Skin of body (tissue), 2 donors: Measurements from ENCODE around the gene PITPNC1. TPM values are rescaled to one million over a fixed set of nuclear protein-coding genes. Genes with fewer than 3 reads are reported as not detected.
"Not testable (repeated sequence)": the region's sequence is repeated elsewhere in the genome, so short reads cannot be mapped to it uniquely, and the experiment has no call there.

ENCODE experiments used
- DNase-seq: peaks from one replicate; lab custom pipeline; 2025; lab: John Stamatoyannopoulos, UW
- total RNA-seq: library from RNA; depleted of rRNA; stranded (reverse); fragments of >200 nt; gene quantifications from one replicate; pipeline ENCODE4 v1.2.3, GENCODE V29; 2014

PITPNC1 gene
- total RNA-seq, 1 donor from 2014 or later: 9.3 TPM

DNA sequence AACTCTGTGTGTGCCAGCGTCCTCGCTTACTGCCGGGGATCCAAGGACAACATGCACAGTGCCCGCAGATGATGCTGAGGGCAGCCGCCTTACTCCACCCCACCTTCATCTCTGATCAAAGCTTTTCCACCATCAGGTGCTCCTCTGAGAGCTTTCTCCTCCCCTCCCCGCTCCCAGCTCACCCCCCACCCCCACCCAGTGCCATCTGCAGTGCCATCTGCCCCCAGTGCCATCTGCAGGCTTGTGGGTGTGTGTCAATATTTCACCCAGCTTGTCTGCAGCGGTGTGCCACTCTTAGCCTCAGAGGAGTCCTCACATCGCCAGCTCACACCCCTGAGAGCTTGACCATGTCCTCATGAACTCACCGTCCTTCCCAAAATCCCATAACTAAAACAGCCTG lies 242.5 kb downstream of the PITPNC1 start:
- DNase-seq: no peak

DNA sequence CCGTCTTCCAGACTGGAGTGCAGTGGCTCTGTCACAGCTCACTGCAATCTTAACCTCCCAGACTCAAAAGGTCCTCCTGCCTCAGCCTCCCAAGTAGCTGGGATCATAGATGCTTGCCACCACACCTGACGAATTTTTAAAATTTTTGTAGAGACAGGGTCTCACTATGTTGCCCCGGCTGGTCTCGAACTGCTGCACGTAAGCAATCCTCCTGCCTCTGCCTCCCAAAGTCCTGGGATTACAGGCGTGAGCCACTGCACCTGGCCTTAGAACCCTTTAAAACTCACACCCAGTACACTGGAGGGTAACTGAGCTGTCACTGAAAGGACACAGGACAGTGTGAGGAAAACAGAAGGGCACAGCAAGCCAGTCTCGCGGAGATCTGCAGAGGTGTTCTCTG lies 243.0 kb downstream of the PITPNC1 start:
- DNase-seq: no peak

DNA sequence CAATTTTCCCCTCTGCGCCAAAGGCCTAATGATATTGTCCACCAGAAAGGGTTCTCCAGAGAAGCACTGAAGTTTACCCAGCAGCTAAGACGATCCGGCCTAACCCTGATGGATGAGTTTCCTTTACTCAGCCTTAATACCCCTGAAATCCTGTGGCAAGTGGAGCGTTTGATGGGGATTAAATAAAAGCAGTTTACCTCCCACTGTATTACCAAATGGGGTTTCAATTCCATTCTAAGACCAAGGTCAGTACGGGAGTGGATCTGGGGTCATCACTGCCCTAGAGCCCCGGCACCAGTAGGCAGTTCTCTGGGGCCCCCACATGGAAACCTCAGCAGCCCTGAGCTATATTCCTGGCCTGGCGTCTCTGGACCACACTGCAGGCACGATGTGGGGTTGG lies 243.6 kb downstream of the PITPNC1 start:
- no peak for DNase-seq

DNA sequence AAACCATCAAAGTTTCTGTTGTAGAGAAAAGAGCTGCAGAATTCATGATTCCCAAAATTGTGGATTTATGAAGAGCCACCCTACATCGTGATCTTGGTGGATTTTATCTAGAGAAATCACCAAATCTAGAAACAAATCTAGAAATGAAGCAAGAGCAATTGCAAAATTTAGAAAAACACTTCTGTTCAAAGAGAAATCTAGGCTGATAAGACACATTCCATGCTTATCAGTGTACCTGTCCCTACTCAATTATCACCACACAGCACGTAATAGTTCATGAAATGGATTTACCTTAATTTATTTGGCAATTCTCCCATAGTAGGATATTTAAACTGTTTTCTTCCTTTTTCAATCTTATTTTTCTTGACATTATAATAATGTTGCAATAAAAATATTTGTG lies 246.7 kb downstream of the PITPNC1 start:
- DNase-seq: no peak

DNA sequence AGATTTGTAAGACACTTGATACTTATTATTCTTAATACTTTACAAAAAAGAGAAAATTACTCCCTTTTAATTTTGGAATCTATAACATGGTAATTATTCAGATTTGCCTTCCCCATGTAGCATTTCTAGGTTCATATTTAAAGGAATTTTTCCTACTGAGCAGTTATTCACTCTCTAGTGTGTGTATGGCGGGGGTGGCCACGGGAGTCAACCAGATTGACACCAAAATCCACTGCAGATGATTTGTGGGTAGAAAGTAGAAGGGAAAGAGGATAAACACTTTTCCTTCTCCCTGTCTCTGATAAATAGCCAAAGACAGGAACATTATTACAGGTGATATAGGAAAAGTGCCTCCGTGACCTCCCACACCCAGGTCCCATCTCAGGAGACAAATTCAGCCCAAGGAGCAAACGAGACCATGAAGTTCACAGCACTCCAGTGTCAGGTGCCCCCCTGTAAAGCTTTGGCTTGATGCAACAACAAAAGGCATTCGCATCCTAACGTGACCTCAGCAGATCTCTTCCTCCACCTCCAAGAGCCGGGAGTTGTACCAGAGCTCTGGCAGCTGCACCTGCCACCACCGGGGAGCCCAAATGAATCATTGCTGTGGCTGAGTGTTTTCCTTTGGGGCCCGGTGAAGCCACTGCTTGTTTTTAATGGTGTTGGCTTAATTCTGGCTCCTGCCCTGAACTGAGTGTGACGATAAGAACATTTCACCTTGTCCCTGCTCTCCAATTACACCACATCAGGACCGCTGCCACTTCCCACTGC lies 248.0 kb downstream of the PITPNC1 start:
- no peak for DNase-seq

DNA sequence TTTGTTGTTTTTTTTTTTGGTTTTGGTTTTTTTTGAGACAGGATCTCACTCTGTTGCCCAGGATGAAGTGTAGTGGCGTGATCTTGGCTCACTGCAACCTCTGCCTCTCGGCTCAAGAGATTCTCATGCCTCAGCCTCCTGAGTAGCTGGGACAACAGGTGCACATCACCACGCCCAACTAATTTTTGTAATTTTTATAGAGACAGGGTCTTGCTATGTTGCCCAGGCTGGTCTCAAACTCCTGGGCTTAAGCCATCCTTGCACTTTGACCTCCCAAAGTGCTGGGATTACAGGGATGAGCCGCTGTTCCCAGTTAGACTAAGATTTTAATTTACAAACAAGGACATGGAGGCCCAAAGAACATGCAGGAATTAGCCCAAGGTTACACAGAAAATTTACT lies 248.9 kb downstream of the PITPNC1 start:
- no peak for DNase-seq

DNA sequence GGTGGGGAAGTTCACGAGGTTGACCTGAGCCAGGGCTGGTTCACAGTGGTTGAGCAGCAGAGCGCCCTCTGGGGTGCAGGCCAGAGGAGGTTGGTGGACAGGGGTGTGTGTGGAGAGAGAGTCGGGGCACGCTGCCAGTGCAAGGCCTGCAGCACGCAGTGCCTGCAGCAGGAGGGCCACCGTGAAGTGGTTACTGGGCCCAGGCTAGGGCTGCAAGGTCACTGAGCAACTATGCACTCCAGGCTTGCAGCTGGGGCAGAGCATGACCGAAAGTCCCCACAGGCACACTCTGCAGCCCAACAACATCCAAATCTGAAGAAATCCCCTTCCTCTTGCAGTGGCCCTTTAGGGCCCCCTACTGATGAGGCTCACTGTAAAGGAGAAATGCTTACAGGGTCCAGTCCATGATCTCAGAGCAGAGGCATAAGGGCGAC lies 251.5 kb downstream of the PITPNC1 start:
- DNase-seq: no peak

DNA sequence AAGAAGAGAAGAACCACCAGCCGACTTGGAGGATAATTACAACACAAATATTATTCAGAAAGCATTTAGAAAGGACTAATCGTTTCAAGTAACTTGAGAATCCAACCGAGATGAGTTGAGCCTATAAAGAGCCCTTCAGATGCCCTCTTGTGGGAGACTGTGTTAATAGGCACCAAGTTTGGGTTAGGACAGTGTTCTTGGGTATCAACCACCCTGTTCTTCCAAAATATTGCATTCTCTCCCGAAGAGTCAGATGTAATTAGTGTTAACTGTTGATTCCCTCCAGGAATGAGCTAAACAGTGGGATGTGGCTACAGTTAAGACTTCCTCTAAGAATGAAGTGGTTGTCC lies 252.9 kb downstream of the PITPNC1 start:
- peak; percentile 35 for DNase-seq

DNA sequence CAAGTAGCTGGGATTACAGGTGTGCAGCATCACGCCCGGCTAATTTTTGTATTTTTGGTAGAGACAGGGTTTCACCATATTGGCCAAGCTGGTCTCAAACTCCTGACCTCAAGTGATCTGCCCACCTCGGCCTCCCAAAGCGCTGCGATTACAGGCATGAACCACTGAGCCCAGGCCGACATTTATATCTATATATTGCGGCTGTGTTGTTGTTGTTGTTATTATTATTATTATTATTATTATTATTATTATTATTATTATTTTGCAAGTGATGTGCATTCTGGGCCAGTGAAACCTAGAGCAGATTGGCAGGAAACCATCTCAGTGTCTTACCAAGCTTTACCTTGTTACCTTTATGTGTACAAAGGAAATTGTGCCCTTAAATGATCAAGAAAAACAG lies 253.8 kb downstream of the PITPNC1 start:
- not testable (repeated sequence) for DNase-seq

DNA sequence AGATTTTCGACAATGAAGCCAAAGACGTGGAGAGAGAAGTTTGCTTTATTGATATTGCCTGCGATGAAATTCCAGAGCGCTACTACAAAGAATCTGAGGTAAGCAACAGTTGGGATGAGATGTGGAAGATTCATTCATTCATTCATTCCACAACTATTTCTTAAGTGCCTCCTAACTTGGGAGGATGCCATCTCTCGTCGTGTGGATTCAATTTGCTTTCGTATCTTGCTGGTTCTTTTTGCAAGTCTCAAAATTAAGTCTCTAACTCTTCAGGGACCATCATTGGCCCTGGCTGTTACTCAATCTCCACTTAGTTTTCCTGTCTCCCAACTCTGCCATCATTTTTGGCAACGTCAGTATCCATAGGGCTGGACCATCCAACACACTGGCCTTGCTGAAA lies 255.1 kb downstream of the PITPNC1 start:
- no peak for DNase-seq

DNA sequence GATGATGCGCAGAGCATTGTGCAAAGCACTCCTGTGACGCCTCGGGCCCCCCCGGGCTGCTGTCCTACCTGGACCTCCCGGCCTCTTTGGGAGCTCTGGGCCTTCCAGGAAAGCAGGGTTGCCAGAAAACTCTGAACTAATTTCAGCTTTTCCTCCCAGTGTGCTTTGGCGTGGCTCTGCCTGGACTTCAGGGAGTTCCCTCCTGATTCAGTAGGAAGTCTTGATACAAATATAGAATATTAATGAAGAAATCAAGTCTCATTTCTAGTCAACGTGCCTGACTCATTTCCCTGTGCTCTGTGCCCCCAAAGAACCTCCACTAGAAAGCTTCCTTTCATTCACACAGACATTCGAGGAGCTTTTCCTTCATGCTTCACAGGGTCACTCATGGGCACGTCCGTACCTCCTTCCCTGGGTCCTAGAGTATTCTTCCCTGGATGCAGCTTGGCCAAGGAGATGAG lies 256.7 kb downstream of the PITPNC1 start:
- DNase-seq: peak; percentile 9

DNA sequence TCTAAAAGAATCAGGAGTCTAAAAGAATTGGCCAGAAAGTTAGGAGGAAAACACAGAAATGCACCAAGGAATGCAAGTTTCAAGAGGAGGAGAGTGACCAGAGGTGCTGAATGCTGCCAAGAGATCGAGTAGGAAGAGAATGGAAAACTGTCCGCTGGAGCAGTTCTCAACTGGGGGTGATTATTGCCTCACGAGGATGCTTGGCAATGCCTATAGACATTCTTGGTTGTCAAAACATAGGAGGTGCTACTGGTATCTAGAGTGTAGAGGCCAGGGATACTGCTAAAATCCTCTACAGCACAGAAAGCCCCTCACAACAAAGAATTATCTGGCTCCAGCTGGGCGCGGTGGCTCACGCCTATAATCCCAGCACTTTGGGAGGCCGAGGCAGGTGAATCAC lies 258.6 kb downstream of the PITPNC1 start:
- DNase-seq: no peak

DNA sequence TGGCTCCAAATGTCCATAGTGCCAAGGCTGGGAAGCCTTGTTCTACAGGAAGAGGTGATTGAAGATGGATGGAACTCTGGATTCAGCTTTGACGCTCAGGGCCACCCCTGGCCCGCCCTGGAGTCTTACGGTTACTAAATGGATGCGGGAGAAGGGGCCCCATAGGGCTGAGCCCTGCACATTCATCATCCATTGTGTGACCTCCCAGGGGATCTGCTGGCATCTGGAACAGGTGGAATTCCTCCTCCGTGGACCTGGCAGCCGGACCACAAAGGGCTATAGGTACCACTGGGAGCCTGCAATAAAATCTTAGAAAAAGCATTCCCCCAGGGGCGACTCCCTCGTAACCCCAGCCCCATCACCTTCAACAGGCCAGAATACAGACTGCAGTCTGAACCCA lies 259.2 kb downstream of the PITPNC1 start:
- no peak for DNase-seq

DNA sequence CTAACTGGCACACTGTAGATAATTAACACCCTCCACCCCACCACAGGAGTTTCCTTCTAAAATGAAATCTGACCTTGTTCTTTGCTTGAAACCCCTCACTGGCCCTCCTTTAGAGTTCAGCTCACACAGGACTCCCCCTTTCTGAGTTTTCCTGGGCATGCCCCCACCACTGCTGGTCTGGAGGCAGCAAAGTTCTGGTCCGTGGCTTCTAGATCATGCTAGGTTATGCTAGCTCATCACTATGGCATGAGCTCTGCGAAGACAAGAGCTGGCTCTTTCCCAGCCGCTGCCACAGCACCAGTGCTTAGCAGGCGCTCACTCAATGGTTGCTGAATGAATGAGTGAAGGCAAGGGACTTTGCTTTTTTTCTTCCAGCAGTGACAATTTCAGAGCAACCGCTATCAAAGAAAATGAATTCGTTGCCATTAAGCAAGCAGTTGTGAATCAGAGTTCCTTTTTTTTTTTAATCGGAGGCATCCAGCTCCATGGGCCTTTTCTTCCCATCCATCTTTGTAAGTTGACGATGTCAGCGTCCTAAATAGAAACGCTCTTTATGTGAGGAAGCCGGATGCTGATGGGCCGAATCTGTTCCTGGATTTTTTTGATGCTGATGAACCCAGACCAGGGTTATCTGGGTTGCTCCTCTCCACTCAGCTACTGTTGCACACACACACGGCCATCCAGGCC lies 259.9 kb downstream of the PITPNC1 start:
- DNase-seq: no peak

DNA sequence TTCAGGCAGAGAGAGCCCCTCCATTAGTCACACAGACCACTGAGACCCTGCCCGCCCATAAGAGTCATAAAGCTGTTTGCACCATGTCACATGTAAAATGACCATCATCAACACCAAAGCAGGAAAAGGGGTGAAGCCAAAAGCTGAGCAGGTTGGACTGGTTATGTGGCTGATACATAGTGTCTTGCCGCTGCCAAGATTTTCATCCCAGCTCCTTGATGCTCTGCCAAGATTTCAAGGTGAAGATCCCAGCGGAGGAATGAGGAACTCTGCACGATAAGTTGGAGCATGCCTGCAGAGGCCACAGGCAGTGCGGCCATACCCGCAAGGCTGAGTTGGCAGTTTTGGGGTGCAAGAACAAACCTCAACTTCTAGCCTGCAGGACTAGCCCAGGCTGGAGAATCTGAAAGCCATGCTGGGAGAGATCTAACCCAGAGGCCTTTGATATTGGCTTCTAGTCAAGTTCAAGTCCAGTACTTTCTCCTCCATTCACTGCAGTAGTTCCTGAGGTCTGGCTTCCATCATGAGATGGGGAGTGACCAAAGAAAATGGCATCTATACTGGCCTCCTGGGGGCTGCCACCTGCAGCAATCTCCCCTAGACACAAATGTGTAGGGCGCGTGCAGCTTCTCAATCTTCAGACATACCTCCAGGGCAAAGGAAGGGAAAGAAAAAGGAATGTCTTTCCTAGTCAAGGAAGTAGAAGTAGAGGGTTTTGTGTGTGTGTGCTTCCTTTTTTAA lies 261.0 kb downstream of the PITPNC1 start:
- DNase-seq: no peak

DNA sequence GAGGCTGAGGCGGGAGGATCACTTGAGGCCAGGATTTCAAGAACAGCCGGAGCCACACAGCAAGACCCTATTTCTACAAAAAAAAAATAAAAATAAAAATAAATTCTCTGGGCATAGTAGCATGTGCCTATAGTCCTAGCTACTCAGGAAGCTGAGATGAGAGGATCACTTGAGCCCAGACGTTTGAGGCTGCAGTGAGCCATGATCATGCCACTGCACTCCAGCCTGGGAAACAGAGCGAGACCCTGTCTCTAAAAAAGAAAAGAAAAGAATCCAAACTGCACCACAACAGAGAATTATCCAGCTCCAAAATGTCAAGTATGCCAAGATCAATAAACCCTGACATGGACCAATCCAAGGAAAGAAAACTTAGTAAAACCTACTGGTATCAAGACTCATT lies 261.8 kb downstream of the PITPNC1 start:
- no peak for DNase-seq

DNA sequence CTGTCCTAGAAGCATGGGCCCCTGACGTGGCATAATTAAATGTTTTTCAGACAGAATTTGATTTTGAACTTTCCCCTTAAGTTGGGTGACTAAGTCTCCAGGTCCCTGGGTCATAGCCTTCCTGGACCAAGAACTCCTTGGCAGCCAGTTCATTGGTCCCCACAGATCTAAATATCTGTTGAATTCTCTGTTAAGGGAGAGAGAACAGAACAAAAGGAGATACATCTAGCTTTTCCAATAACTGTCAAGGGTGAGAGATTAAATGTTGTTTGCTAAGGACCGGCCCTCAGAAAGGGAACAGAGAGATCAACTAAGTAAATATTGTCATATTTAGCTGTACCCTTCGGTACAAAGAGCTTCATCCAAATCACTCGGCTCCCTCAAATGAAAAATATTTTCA lies 262.5 kb downstream of the PITPNC1 start:
- no peak for DNase-seq

DNA sequence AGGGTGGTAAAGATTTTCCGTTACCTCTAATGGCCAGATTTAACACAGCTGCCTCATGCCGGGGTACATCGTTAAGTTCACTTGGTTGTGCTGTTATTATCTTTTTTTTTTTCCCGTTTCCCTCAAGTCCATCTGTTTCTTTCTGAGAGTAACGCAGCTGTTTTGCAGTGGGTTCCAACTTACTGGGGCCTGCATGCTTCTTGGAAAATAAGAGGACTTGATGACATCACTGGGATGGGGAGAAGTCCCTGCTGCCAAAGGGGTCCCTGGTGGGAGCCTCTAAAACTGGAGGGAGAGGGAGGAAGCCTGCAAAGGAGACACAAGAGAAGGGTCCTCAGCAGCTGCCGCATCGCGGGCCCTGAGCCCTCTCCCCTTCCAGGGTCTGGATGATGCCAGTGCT lies 262.9 kb downstream of the PITPNC1 start:
- peak; percentile 16 for DNase-seq

DNA sequence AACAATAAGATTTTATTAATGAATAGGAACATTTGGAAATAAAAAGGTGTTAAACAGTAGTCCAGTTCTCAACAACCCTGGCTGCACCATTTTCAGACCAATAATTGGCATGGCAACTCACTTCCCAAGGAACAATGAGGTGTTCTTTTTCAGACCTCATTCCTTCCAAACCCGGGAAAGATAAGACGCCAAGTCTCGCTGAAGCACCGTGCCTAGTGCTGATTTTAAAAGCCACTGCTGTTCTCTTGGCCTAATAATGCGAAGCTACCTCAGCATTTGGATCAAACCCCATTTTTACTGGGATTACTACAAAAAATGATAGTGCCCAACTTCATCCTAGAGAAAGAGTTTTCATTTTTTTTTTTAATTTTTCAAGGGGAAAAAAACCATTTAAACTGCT lies 265.4 kb downstream of the PITPNC1 start:
- no peak for DNase-seq

DNA sequence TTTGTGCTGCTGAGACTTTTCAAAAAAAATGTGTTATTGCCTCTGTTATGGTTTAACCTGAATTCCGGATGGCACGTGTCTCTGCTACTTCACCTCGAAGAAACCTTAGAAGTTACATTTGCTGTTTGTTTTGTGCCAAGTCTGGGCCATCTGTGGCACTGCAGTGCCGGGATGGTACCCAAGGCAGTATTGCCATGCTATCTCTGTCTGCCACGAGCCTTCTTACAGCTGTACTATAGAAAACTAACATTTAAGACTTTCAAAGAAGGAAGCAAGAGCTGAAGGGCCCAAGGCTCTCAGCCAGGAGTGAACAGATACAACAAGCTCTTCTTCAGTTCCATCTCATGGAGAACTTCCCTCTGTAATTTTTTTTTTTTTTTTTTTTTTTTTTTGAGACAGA lies 267.0 kb downstream of the PITPNC1 start:
- no peak for DNase-seq

DNA sequence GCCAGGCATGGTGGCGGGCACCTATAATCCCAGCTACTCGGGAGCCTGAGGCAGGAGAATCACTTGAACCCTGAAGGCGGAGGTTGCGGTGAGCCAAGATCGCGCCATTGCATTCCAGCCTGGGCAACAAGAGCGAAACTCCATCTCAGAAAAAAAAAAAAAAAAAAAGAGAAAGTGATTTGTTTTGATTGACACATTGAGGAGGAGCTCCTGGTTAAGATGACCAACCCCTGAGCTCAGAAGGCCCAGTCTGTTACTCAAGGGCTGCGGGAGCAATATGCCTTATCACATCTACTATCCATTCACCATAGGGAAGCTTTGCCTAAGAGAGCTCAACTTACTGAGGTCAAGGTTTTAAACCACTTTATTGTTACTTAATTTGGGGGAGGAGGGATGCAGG lies 268.1 kb downstream of the PITPNC1 start:
- not testable (repeated sequence) for DNase-seq

DNA sequence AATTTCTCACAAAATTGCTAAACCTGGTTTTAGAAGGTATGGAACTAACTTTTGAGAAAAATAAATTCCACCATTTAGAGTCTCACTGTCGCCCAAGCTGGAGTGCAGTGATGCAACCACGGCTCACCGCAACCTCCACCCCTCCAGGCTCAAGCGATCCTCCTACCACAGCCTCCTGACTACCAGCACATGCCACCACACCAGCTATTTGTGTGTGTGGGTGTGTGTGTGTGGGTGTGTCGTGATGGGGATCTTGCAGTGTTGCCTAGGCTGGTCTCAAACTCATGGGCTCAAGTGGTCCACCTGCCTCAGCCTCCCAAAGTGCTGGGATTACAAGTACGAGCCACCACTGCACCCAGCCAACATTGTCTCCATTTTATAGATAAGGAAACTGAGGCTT lies 269.4 kb downstream of the PITPNC1 start:
- DNase-seq: no peak
